K562 (cell line): ENCODE measurements around the gene MCFD2. TPM values are rescaled to one million over a fixed set of nuclear protein-coding genes. Genes with fewer than 3 reads are reported as not detected.

Experiments
- ATAC-seq: fragments of 200-7000 bp; cut with Tn5 transposase; 3 replicates; pipeline ENCODE4 v1.9.1; 2020; ENCODE audit warnings: moderate library complexity
- BruUV-seq: library from RNA; stranded (reverse); fragments of 400-500 nt; replicated peaks from 2 replicates; lab custom pipeline; 2021; lab: Mats Ljungman, UMichigan
- CTCF ChIA-PET: fragments of 300-600 bp; formaldehyde crosslinking; extraction: SDS; loops from one replicate; lab custom pipeline; 2021; ENCODE audit warnings: low intra/inter-chr PET ratio; lab: Yijun Ruan, JAX
- POLR2A ChIA-PET: fragments of 300-600, 350-650 bp; sonication (Branson Sonifier 250); formaldehyde crosslinking; extraction: SDS; loops from one replicate; lab custom pipeline; 2021; ENCODE audit warnings: antibody characterized with exemption, inconsistent platforms; lab: Yijun Ruan, JAX
- DNase-seq, 4 experiments: peaks; one replicate each; pipeline versions ENCODE4 v3.0.0 to v3.0.0-alpha.2; 2011 to 2018; ENCODE audit warnings: low spot score in 3 of 4, mixed read lengths in 3 of 4; ENCODE audit errors: extremely low read depth in 1 of 4
- FAIRE-seq: peaks from 2 replicates; lab custom pipeline; 2011; peaks lifted over from hg19 to GRCh38; lab: Jason Lieb, UNC
- H2AFZ ChIP-seq: 2 replicates; pipeline ENCODE4 v1.6.0; 2011; ENCODE audit warnings: low read depth, low read length, control low read depth, inconsistent platforms
- H3K27ac ChIP-seq: fragments of 200-600 bp; 3 replicates; pipeline ENCODE4 v1.8.0; 2011; ENCODE audit warnings: low read depth, mild to moderate bottlenecking, control low read depth, inconsistent platforms, low read length, moderate library complexity, mixed read lengths; ENCODE audit errors: extremely low read depth
- H3K27me3 ChIP-seq, 2 experiments: fragments of 300-600 bp in 1 of 2; 2 replicates in 1 of 2; 3 replicates in 1 of 2; pipeline versions ENCODE4 v1.6.0 to v1.8.0; 2011; ENCODE audit warnings: inconsistent platforms in 2 of 2, low read length in 2 of 2, mild to moderate bottlenecking in 1 of 2, mixed read lengths in 1 of 2, moderate library complexity in 1 of 2; ENCODE audit not compliant: control insufficient read depth in 2 of 2, insufficient read depth in 2 of 2
- H3K36me3 ChIP-seq: fragments of 300-600 bp; 3 replicates; pipeline ENCODE4 v1.8.0; 2011; ENCODE audit warnings: mild to moderate bottlenecking, low read length, inconsistent platforms; ENCODE audit not compliant: control insufficient read depth, insufficient read depth
- H3K4me1 ChIP-seq, 2 experiments: fragments of 200-600 bp in 1 of 2; replicated peaks in 1 of 2; 2 replicates in 1 of 2; 3 replicates in 1 of 2; pipeline versions ENCODE4 v1.5.1 to v1.8.0; 2011; ENCODE audit warnings: inconsistent platforms in 2 of 2, low read length in 2 of 2, mild to moderate bottlenecking in 1 of 2, mixed read lengths in 1 of 2, moderate library complexity in 1 of 2; ENCODE audit not compliant: control insufficient read depth in 2 of 2, insufficient read depth in 2 of 2
- H3K4me2 ChIP-seq: 2 replicates; pipeline ENCODE4 v1.6.1; 2011; ENCODE audit warnings: low read length, control low read depth, inconsistent platforms, mixed read lengths; ENCODE audit not compliant: insufficient read depth
- H3K4me3 ChIP-seq: fragments of 200-600 bp; sonication (generic), shearing (Covaris generic); 2 replicates; pipeline ENCODE4 v1.5.1; 2016; ENCODE audit warnings: control low read depth, inconsistent platforms
- H3K79me2 ChIP-seq: fragments of 200-600 bp; 3 replicates; pipeline ENCODE4 v1.8.0; 2011; ENCODE audit warnings: low read length, inconsistent platforms; ENCODE audit not compliant: control insufficient read depth, insufficient read depth
- H3K9ac ChIP-seq, 2 experiments: 2 replicates each; pipeline versions ENCODE4 v1.6.0 to v1.6.1; 2011; ENCODE audit warnings: low read depth in 2 of 2, low read length in 2 of 2, control low read depth in 1 of 2, inconsistent platforms in 1 of 2, mild to moderate bottlenecking in 1 of 2, mixed read lengths in 1 of 2; ENCODE audit not compliant: insufficient read depth in 1 of 2
- H3K9me1 ChIP-seq: one replicate; pipeline ENCODE4 v1.6.0; 2011; ENCODE audit warnings: inconsistent platforms, mild to moderate bottlenecking, low read length, moderate library complexity; ENCODE audit not compliant: control insufficient read depth, insufficient read depth
- H3K9me3 ChIP-seq: replicated peaks from 2 replicates; pipeline ENCODE4 v1.5.1; 2011; ENCODE audit warnings: low read depth, low read length, inconsistent platforms; ENCODE audit not compliant: control insufficient read depth, insufficient read depth
- H4K20me1 ChIP-seq: replicated peaks from 2 replicates; pipeline ENCODE4 v1.6.1; 2011; ENCODE audit warnings: low read length, inconsistent platforms, mixed read lengths; ENCODE audit not compliant: control insufficient read depth, insufficient read depth
- ARID1B ChIP-seq: fragments of 450-650 bp; IDR thresholded peaks from 2 replicates; pipeline ENCODE4 v1.6.1; 2016; ENCODE audit warnings: antibody characterized with exemption, mild to moderate bottlenecking, inconsistent platforms
- BACH1 ChIP-seq: fragments of 200-800 bp; sonication (Bioruptor generic); IDR thresholded peaks from 2 replicates; pipeline ENCODE4 v1.6.1; 2016; ENCODE audit warnings: missing genetic modification characterization, missing compliant biosample characterization
- FOXK2 ChIP-seq, 2 experiments: fragments of 450-650 bp; IDR thresholded peaks in 1 of 2; conservative IDR thresholded peaks in 1 of 2; 2 replicates each; pipeline ENCODE4 v1.6.1; 2016; ENCODE audit warnings: low read depth in 2 of 2, mild to moderate bottlenecking in 1 of 2
- HCFC1 ChIP-seq: IDR thresholded peaks from 2 replicates; pipeline ENCODE4 v1.6.1; 2012; ENCODE audit warnings: low read depth, low read length, improper control_type of control experiment
- HDAC3 ChIP-seq: fragments of 450-650 bp; IDR thresholded peaks from 2 replicates; pipeline ENCODE4 v1.6.1; 2018; ENCODE audit warnings: borderline replicate concordance, mild to moderate bottlenecking, moderate library complexity; ENCODE audit not compliant: partially characterized antibody
- KAT8 ChIP-seq: fragments of 450-650 bp; IDR thresholded peaks from 2 replicates; pipeline ENCODE4 v1.6.1; 2016; ENCODE audit warnings: low read depth, mild to moderate bottlenecking
- NFATC3 ChIP-seq: fragments of 450-650 bp; IDR thresholded peaks from 2 replicates; pipeline ENCODE4 v1.6.1; 2017; ENCODE audit warnings: mild to moderate bottlenecking
- POU5F1 ChIP-seq: fragments of 150-350 bp; IDR thresholded peaks from 2 replicates; pipeline ENCODE4 v1.6.1; 2014; ENCODE audit warnings: borderline replicate concordance, low read length, low read depth, mild to moderate bottlenecking; ENCODE audit not compliant: partially characterized antibody
- RNF2 ChIP-seq: sonication (generic); IDR thresholded peaks from 2 replicates; pipeline ENCODE4 v1.6.1; 2016
- SMARCA4 ChIP-seq: fragments of 450-650 bp; IDR thresholded peaks from 2 replicates; pipeline ENCODE4 v1.6.1; 2016
- TBL1XR1 ChIP-seq, 2 experiments: IDR thresholded peaks; 2 replicates each; pipeline ENCODE4 v1.6.1; 2012; ENCODE audit warnings: improper control_type of control experiment in 2 of 2, low read length in 2 of 2, mild to moderate bottlenecking in 1 of 2
- TCF3 ChIP-seq: sonication (generic); formaldehyde crosslinking; IDR thresholded peaks from 2 replicates; pipeline ENCODE4 v1.4.0; 2020; ENCODE audit warnings: mild to moderate bottlenecking, missing genetic modification reagents
- THRB ChIP-seq: fragments of 450-650 bp; formaldehyde crosslinking; conservative IDR thresholded peaks from 2 replicates; pipeline ENCODE4 v1.4.0; 2022; ENCODE audit warnings: mild to moderate bottlenecking, missing genetic modification characterization
- ZNF134 ChIP-seq: fragments of 250-450 bp; sonication (Bioruptor Pico); conservative IDR thresholded peaks from 2 replicates; pipeline ENCODE4 v1.4.0; 2020
- ZNF316 ChIP-seq: fragments of 450-650 bp; IDR thresholded peaks from 2 replicates; pipeline ENCODE4 v1.6.1; 2016
- WGBS: fragments of 100-300 bp; shearing (Covaris generic); methylation state at CpG from one replicate; pipeline ENCODE4 v1.1.6; 2016; ENCODE audit warnings: low coverage, mixed read lengths; ENCODE audit not compliant: insufficient coverage; ENCODE audit errors: missing lambda C conversion rate; 5-methylcytosine and 5-hydroxymethylcytosine counted together
- in situ Hi-C: fragments of 300-500 bp; cut with MboI; formaldehyde crosslinking; loops from 4 replicates; pipeline ENCODE4 v1.15.0; 2018; ENCODE audit warnings: inconsistent platforms, mixed read lengths
- intact Hi-C: fragments of 100-400 bp; cut with micrococcal nuclease; formaldehyde crosslinking; loops from 2 replicates; pipeline ENCODE4 v1.14.2; 2022
- polyA plus RNA-seq, 8 experiments: library from polyadenylated mRNA; depleted of rRNA in 4 of 8; stranded (reverse) in 5 of 8; unstranded in 3 of 8; fragments of >200 nt; fragmentation: Nextera tagmentation in 2 of 8; fragmentation: Illumina TruSeq in 1 of 8; extraction: Ambion mirVana in 2 of 8; extraction: Trizol in 1 of 8; gene quantifications; 2 replicates each; pipeline versions ENCODE4 v1.2.1 to v1.2.3, GENCODE V29; 2011 to 2014; ENCODE audit warnings: inconsistent platforms in 1 of 8, missing spikeins in 1 of 8
- total RNA-seq, 7 experiments: library from RNA; depleted of rRNA in 6 of 7; stranded (reverse); fragments of >200 nt in 6 of 7; fragmentation: Illumina TruSeq in 2 of 7; extraction: Trizol in 2 of 7; gene quantifications; 2 replicates each; pipeline versions ENCODE4 v1.2.1 to v1.2.3, GENCODE V29; 2011 to 2021; ENCODE audit warnings: low replicate concordance in 1 of 7

The MCFD2 gene
- total and polyA plus RNA-seq, 9 of the 15 experiments (the other 6 are each of a cell fraction or from before 2014, with no cell fraction given), result 78.6 to 237 (median 123) TPM

- ATAC-seq, result no peak
- no peaks in the 10 kb centered on the region for H3K9me3 ChIP-seq
- no peaks in the 10 kb centered on the region for H4K20me1 ChIP-seq
- H3K27ac ChIP-seq, result no peak overlapping the region
- in situ Hi-C loops (no loop called here), intact Hi-C loops (no loop called here)
- H3K27me3 ChIP-seq, result peaks cover 0 to 13% of the 10 kb centered on the region in 2 experiments; a peak in 2 of 5 replicates
- H3K9me1 ChIP-seq, result no peaks in the 10 kb centered on the region
- BruUV-seq, result no TSS peak
- peaks cover 14 to 43% of the 10 kb centered on the region in 2 experiments for H3K4me1 ChIP-seq
- no peak overlapping the region for H3K4me3 ChIP-seq
- no peak overlapping the region for H3K4me2 ChIP-seq
- no peak overlapping the region for H2AFZ ChIP-seq
- DNase-seq, result no peak
- no peak for TF ChIP-seq ZNF134 (CRISPR knock-in tag)
- no peak for TF ChIP-seq TBL1XR1 (IDR thresholded peaks at IDR 0.05; ENCODE audit: low read length in 2 of 2)
- TF ChIP-seq FOXK2 (conservative IDR thresholded peaks at IDR 0.05 in 1 of 2, IDR thresholded peaks at IDR 0.05 in 1 of 2; ENCODE audit: low read depth in 2 of 2), result no peak
- no peak for TF ChIP-seq SMARCA4
- no peak for TF ChIP-seq THRB (CRISPR knock-in tag)
- TF ChIP-seq HDAC3, result no peak
- no peak for TF ChIP-seq HCFC1
- TF ChIP-seq POU5F1, result no peak
- no peak for TF ChIP-seq ARID1B
- TF ChIP-seq KAT8, result no peak
- no peak for TF ChIP-seq ZNF316
- no peak for TF ChIP-seq NFATC3
- no peak for TF ChIP-seq BACH1
- no peak for TF ChIP-seq TCF3
- TF ChIP-seq RNF2, result no peak
- ChIA-PET CTCF (no interaction called here), POLR2A (interaction anchor here (1.3 to 1.7 kb wide), 2 partner anchors 11 kb away, joined by 4 read pairs; no protein-coding TSS in a partner anchor)
- H3K36me3 ChIP-seq, result no peaks in the 10 kb centered on the region; the same call in 2 of the 3 replicates
- no peak for FAIRE-seq
- H3K79me2 ChIP-seq, result no peaks in the 10 kb centered on the region
- no peak overlapping the region for H3K9ac ChIP-seq
- 53% methylated on average over 10 of the region's 10 CpGs for WGBS
Measured at GRCh38 chr2:46874236-46874929, 41.2 kb downstream of the MCFD2 start.
